ENCODE measurements around the gene HDHD3.

DNA sequence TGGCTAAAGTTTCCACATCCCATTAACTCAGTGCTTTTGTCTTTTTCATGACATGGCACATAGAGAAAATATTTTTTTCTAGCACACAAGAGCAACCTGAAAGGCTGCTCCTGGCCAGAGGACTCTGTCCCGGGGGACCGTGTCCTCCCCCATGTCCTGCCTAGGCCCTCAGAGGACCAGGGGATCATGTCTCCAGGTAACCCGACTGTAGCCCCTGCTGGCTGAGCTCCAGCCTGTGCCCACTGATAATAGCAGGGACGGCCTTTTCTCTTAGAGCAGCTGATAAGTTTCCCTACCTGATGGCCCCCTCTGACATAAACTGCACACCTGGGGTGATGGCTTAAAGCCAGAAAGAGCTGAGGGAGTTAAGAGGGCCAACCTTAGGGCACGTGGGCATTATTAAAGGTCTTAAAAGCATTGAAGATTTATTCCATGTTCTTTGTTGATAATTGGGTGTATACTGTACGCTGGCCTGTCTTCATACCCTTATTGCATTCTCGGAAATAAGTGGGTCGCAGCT is 5.9 kb downstream of the HDHD3 start:
- TF ChIP-seq CTCF (IDR thresholded peaks at IDR 0.05) (no peak), POLR2A (IDR thresholded peaks at IDR 0.05) (peak in 1 of 2 donors; percentile 23)

Measured in adrenal gland (tissue), 5 donors.